Measurements from ENCODE around the gene HNRNPLL. TPM values are rescaled to one million over a fixed set of nuclear protein-coding genes. Genes with fewer than 3 reads are reported as not detected.

HNRNPLL gene
- total and polyA plus RNA-seq, 2 of the 13 experiments (the other 11 are each of a cell fraction or from before 2014, with no cell fraction given), result 49.4 to 103 TPM

- TF ChIP-seq TRAFD1 (CRISPR knock-in tag; IDR thresholded peaks at IDR 0.05; ENCODE audit: borderline replicate concordance) (no peak), ETV6 (CRISPR knock-in tag; conservative IDR thresholded peaks at IDR 0.05) (no peak), ZNF496 (CRISPR knock-in tag; IDR thresholded peaks at IDR 0.05; ENCODE audit: insufficient replicate concordance) (no peak), MEIS1 (CRISPR knock-in tag; IDR thresholded peaks at IDR 0.05; ENCODE audit: borderline replicate concordance) (no peak), PTBP1 (IDR thresholded peaks at IDR 0.05; ENCODE audit: low read depth, low read length, poor library complexity, severe bottlenecking) (no peak), ZNF687 (CRISPR knock-in tag; IDR thresholded peaks at IDR 0.05) (no peak), ZNF510 (CRISPR knock-in tag; IDR thresholded peaks at IDR 0.05; ENCODE audit: low read depth) (no peak), MXD4 (CRISPR knock-in tag; IDR thresholded peaks at IDR 0.05) (no peak), TEF (CRISPR knock-in tag; IDR thresholded peaks at IDR 0.05) (no peak), ZEB1 (IDR thresholded peaks at IDR 0.05; ENCODE audit: insufficient replicate concordance, low read depth) (peak; percentile 70), HNRNPH1 (optimal IDR thresholded peaks at IDR 0.05; ENCODE audit: low read depth, low read length) (no peak), ZFP62 (CRISPR knock-in tag; IDR thresholded peaks at IDR 0.05) (no peak), ZNF124 (CRISPR knock-in tag; IDR thresholded peaks at IDR 0.05) (no peak), GLMP (CRISPR knock-in tag; IDR thresholded peaks at IDR 0.05; ENCODE audit: borderline replicate concordance) (no peak), IRX3 (CRISPR knock-in tag; IDR thresholded peaks at IDR 0.05; ENCODE audit: borderline replicate concordance, low read depth) (no peak), PAF1 (CRISPR knock-in tag; IDR thresholded peaks at IDR 0.05) (no peak), CEBPG (CRISPR knock-in tag; IDR thresholded peaks at IDR 0.05) (peak; percentile 93), ZNF331 (CRISPR knock-in tag; IDR thresholded peaks at IDR 0.05) (peak; percentile 76), SPEN (CRISPR knock-in tag; IDR thresholded peaks at IDR 0.05; ENCODE audit: low read depth) (no peak), NFKBIZ (CRISPR knock-in tag; IDR thresholded peaks at IDR 0.05) (no peak), CSRNP1 (CRISPR knock-in tag; IDR thresholded peaks at IDR 0.05) (no peak), PHF5A (CRISPR knock-in tag; IDR thresholded peaks at IDR 0.05; ENCODE audit: low read depth, unreplicated experiment) (no peak)
These were observed 3.0 kb downstream of the HNRNPLL start (continued) for GRCh38 chr2:38599706-38600105.
